ENCODE measurements around the gene TMEM18.

GRCh38 chr2:675051-675450, 2.2 kb downstream of the TMEM18 start:
- TF ChIP-seq CTCF (IDR thresholded peaks at IDR 0.05) = no peak
- TF ChIP-seq EZH2 (IDR thresholded peaks at IDR 0.05) = no peak

Measured in neural progenitor cell (in vitro differentiated cells).